TTC549 (cell line): ENCODE measurements around the gene FES.
"Not testable (repeated sequence)": the region's sequence is repeated elsewhere in the genome, so short reads cannot be mapped to it uniquely, and the experiment has no call there.

ENCODE experiments used
- FAIRE-seq: peaks from 2 replicates; lab custom pipeline; 2012; peaks lifted over from hg19 to GRCh38; lab: Jason Lieb, UNC

FES gene

GRCh38 chr15:90862487-90862886, 21.8 kb upstream of the FES start:
- FAIRE-seq: no peak

GRCh38 chr15:90862964-90863778, 21.1 kb upstream of the FES start:
- FAIRE-seq: no peak

DNA sequence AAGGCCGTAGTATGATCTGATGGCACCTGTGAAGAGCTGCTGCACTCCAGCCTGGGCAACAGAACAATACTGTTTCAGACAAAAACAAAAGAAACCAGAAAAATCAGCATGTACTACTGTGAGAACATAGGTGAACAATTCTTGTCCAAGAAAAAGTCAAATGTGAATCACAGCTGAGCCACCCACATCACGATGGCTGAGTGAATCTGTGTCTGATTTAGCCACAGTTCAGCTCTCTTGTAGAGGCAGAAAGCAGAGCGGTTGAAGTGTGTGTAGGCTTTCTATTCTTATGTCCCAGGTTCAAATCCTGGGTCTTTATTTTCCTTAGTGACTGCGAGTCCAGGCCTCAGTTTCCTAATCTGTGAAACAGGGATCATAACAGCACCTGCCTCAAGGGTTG, 20.3 kb upstream of the FES start:
- FAIRE-seq: no peak

- FAIRE-seq: no peak
These were observed 19.8 kb upstream of the FES start for GRCh38 chr15:90864507-90864906.

DNA sequence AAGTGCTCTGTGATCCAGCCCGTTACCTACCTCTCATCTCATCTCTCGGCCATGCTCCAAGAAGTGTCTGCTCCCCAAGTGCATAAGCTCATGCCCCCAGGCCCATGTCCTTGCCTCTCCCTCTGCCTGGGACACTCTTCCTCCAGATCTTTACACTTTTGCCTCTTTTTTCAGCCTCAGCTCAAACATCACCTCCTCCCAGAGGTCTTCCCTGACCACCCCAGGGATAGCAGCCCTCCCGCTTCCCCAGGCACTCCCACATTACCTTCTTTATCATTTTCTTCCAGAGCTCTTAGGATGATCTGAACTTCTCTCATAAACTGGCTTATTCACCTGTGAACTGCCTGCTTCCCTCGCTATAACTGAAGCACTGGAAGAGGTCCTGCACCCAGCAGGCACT, 18.6 kb upstream of the FES start:
- no peak for FAIRE-seq

- FAIRE-seq: no peak
These were observed 18.1 kb upstream of the FES start for GRCh38 chr15:90866161-90866715.

- no peak for FAIRE-seq
These were observed 17.5 kb upstream of the FES start for GRCh38 chr15:90866800-90867199.

DNA sequence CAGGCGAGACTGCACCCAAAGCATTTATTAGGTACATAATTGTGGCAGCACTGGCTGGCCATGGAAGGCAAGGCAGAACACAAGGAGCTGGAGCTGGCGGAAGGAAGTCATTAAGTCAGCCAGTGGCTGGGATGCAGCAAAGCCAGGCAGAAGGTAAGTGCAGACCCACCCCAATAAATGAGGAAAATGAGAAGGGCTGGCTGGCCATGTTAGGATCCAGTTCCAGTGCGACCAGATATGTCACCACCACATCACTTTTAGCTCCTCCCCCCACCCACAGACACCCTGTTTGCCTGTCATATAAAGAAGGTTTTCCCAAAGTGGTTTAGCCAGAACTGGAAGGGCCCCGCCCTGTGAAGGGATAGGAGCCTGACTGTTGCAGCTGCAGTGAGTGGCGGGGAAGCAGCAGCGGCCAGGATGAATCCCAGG, 16.0 kb upstream of the FES start, which contains the start of gene FURIN:
Gene FURIN, plus strand, starts transcription at position 328 of the 429 bp plus-strand sequence. CDS start 7,153 bp downstream, outside the sequence.
- FAIRE-seq: no peak

DNA sequence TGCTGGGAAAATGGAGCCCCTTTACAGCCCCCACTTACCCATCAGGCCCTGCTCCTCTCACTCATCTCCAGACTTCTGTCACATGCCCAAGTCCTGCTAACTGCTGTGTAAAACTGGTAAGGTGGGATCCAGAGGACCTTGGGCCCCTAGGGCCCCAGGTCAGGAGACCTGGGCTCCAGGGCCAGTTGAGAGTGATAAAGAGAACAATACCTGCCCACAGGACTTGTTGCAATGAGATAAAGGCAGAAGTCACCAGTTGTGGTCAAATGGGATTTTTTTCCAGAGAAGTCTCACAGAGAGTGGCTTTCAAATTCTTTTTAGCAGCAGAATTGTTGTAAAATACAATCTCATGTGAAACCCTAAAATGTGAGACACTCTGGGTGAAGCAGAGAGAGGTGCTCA, 15.2 kb upstream of the FES start:
- FAIRE-seq: no peak

- FAIRE-seq: no peak
These were observed 14.5 kb upstream of the FES start for GRCh38 chr15:90869601-90870353.

DNA sequence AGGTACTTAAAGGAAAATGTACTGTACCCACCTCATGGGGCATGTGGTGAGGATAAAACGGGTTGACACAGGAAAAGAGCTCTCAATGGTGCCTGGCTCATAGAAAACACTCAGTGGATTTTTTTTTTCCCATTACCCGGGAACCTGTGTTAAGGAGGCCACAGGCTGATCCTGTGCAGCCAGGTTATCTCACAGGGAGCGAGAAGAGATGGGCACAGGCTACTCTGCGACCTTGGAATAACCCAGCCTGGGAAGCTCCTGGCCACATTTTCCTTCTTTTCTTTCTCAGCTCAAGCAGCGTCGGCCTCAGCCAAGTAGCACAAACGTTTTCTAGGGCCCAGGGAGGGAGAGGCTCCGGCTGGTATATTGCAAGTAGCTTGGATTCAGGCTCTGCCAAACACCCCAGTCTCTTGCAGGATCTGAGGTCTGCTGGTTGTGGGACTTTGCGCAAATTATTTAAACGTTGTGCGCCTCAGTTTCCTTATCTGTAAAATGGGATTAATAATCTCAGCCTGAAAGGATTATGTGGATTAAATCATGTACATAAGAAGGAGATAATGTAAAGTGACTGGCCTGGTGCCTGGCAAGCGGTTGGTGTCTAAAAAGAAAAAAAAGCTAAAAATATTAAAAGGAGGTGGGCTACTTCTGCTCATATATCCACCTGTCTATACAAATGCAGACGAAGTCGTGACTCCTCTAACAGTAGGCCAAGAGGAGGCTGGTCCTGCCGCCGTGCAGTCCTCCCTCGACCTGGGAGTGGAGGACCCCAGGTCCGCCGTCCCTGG, 13.8 kb upstream of the FES start:
- no peak for FAIRE-seq

DNA sequence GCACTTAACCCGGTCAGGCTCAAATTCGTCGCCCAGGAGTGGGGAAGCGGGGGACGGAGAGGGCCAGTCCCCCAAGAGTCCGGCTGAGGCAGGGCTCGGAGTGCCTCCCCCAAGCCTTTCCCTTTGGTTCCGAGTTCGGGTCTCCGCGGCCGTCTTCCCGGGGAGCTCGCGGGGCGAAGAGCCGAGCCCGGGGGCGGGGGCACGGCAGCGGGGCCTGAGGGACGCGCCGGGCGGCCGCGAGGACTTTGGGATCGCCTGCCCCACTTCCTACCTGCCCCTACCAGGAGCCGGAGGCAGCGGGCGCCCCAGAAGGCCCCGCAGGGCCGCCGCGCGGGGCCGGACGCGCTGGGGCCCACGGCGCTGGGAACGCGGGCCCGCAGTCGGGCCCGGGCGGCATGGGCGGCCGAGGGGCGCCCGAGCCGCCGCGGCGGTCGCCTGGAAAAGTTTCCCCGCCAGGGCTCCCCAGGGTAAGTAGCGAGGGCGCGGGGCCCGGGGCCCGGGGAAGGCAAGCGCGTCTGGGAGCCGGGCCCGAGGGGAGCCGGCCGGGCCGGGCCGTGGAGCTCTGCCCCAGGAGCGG, 13.1 kb upstream of the FES start:
- FAIRE-seq: no peak

DNA sequence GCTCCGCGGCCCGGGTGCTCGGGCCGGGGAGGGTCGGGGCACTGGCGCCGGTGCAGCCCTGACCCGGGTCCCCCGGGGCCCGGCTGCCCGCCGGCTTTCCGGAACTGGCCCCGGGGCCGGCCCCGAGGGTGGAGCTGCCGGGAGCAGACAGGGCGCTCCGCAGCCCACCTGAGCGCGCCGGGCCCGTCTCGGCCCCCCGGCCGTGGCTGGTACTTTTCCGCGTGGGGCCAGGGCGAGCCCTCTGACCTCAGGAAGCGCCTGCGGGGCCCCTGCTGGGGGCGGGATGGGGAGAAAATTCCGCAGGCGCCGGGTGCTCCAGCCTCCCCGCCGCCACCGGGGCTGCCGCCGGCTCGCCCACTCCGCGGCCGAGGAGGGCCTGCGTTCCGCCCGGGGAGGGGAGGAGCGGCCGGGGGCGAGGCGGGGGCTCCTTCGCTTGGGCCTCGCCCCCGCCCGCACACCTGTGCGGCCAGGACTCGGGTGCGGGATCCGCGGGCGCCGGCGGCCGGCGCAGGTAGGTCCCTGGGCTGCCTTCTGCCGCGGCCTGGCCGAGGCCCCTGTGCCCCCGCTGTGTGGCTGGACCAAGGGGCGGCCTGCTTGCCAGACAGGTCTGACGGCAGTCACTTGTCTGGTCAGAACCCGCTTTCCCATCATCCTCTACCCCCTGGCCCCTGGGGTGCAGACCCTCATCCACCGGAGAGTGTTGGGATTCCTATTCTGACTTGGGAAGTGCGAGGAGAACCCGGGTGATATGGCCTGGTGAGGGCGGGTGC, 12.4 kb upstream of the FES start:
- FAIRE-seq: no peak

DNA sequence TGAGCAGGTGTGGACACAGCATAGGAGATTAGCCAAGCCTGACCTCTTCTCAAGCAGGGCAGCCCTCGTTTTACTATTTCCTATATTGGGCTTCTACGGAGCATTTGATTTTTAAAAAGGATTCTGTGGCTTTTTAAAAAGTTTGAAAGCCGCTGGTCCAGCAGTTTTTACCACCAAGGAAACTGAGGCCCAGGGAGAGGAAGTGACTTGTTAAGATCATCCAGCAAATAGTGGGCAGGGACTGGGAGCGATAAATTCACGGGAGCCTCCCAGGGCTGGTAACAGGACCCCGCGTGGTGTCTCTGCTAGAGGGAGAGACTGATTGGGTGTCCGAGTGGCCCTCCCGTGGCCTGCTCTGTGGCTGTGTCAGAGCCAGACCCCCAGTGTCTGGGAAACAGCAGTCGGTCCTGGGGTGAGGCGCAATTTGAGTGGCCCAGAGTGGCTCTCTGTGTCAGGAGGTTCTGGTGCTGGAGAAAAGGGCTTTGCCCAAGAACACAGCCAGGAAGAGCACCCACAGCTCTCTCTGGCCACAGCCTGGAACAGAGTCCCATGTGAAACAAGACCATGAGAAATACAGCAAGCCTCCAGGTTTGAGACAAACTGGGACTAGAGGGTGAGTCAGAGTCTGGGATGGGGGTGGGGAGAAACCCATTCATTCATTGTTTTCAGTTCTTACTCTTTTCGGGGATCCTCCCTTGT, 11.7 kb upstream of the FES start:
- FAIRE-seq: no peak

DNA sequence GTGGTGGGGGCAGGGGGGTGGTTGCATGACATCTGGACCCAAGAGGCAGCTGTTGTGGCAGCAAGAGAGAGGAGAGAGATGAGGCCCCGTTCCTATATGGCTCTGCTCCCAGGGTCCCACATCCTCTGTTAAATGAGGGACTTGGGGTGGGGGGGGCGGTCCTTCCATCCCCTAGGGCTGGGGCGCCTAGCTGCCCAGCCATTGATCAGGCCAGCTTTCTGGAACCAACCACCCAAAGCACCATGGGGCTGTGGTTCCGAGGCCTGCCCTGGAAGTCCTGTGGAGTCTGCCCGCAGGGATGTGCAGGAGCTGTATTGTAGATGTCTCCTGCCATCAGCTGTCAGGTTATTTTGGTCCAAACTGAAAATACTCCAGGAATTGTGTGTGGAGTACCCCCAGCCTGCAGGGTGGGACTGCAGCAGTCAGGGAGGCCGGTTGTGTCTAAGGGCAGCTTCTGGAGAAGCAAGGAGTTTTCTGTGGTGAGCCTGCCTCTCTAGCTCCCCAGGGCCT, 10.8 kb upstream of the FES start:
- FAIRE-seq: no peak

- FAIRE-seq: no peak
These were observed 10.2 kb upstream of the FES start for GRCh38 chr15:90873998-90874605.

DNA sequence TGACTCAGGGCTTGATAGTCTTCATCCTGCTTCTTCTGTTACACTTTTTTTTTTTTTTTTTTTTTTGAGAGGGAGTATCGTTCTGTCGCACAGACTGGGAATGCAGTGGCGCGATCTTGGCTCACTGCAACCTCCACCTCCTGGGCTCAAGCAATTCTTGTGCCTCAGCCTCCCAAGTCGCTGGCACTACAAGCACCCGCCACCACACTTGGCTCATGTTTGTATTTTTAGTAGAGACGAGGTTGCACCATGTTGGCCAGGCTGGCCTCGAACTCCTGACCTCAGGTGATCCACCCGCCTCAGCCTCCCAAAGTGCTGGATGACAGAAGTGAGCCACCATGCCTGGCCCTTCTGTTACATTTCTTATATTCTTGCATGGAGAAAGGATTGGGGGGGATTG, 9.3 kb upstream of the FES start:
- not testable (repeated sequence) for FAIRE-seq

- FAIRE-seq: no peak
These were observed 8.7 kb upstream of the FES start for GRCh38 chr15:90875549-90875981.

DNA sequence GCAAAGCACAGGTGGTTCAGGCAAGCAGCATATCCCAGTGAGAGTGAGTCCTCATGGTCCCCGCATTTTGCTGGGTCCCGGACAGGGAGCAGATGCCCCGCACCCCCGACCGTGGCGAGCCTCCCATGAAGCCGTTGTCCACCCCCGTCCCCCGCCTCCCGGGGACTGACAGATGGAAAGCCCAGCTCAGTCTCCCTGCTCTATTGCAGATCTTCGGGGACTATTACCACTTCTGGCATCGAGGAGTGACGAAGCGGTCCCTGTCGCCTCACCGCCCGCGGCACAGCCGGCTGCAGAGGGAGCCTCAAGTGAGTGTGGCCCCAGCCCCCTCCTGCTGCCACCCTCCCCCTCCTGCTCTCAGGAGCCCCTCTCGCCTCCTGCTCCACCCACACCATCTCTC, 8.3 kb upstream of the FES start:
- no peak for FAIRE-seq
